ENCODE results near the gene HCN2.

HCN2 gene

GRCh38 chr19:589693-590395 lies at the start of gene HCN2:
HCN2 (plus strand) TSS chr19:589881; CDS start chr19:589946, 65 bp downstream.
- peak; percentile 45 for DNase-seq

- no peak for DNase-seq
These were observed 48.6 kb upstream of the HCN2 start for GRCh38 chr19:540867-541637.

- no peak for DNase-seq
These were observed 48.0 kb upstream of the HCN2 start for GRCh38 chr19:541699-542098.

GRCh38 chr19:542173-542866 lies 47.4 kb upstream of the HCN2 start:
- no peak for DNase-seq

- DNase-seq: no peak
These were observed 45.6 kb upstream of the HCN2 start, which contains the start of gene GZMM for GRCh38 chr19:543910-544608. GZMM (plus strand) TSS chr19:544053; CDS start chr19:544072, 19 bp downstream.

GRCh38 chr19:547117-547516 lies 42.6 kb upstream of the HCN2 start:
- DNase-seq: no peak

- peak; percentile 49 for DNase-seq
These were observed 41.6 kb upstream of the HCN2 start for GRCh38 chr19:547836-548720.

GRCh38 chr19:548886-549830 lies 40.5 kb upstream of the HCN2 start:
- peak; percentile 51 for DNase-seq

- DNase-seq: no peak
These were observed 34.9 kb upstream of the HCN2 start for GRCh38 chr19:554817-555216.

GRCh38 chr19:555474-555808 lies 34.2 kb upstream of the HCN2 start:
- DNase-seq: no peak

- DNase-seq: peak; percentile 50
These were observed 32.9 kb upstream of the HCN2 start for GRCh38 chr19:556611-557382.

GRCh38 chr19:558770-559439 lies 30.8 kb upstream of the HCN2 start:
- DNase-seq: peak; percentile 30

GRCh38 chr19:560121-560520 lies 29.6 kb upstream of the HCN2 start:
- DNase-seq: no peak

GRCh38 chr19:566403-566802 lies 23.3 kb upstream of the HCN2 start:
- no peak for DNase-seq

GRCh38 chr19:566844-567243 lies 22.8 kb upstream of the HCN2 start:
- DNase-seq: no peak

GRCh38 chr19:567296-567900 lies 22.3 kb upstream of the HCN2 start:
- no peak for DNase-seq

- DNase-seq: no peak
These were observed 19.4 kb upstream of the HCN2 start for GRCh38 chr19:570251-570686.

GRCh38 chr19:570937-571565 lies 18.6 kb upstream of the HCN2 start:
- DNase-seq: peak; percentile 91
